Small intestine (tissue), 7 donors: Measurements from ENCODE around the gene TCERG1L. TPM values are rescaled to one million over a fixed set of nuclear protein-coding genes. Genes with fewer than 3 reads are reported as not detected.

Source experiments
- DNase-seq, 2 donors: peaks; one replicate each; pipeline versions ENCODE4 v3.0.0 to v3.0.0-alpha.2; 2013
- FAIRE-seq: peaks from 2 replicates; lab custom pipeline; 2012; peaks lifted over from hg19 to GRCh38; lab: Jason Lieb, UNC
- H3K27ac ChIP-seq, 3 donors: one replicate each; pipeline ENCODE4 v1.5.1; 2013; ENCODE audit warnings: low read length in 2 of 3, mild to moderate bottlenecking in 2 of 3, control low read depth in 1 of 3, inconsistent platforms in 1 of 3, low read depth in 1 of 3, moderate library complexity in 1 of 3
- H3K27me3 ChIP-seq, 3 donors: one replicate each; pipeline ENCODE4 v1.6.1; 2013; ENCODE audit warnings: low read length in 3 of 3, inconsistent platforms in 1 of 3; ENCODE audit not compliant: control insufficient read depth in 3 of 3, insufficient read depth in 3 of 3
- H3K36me3 ChIP-seq, 3 donors: one replicate each; pipeline ENCODE4 v1.6.1; 2013; ENCODE audit warnings: low read length in 3 of 3, inconsistent platforms in 1 of 3, low read depth in 1 of 3, mild to moderate bottlenecking in 1 of 3, moderate library complexity in 1 of 3; ENCODE audit not compliant: control insufficient read depth in 3 of 3, insufficient read depth in 2 of 3
- H3K4me1 ChIP-seq, 3 donors: one replicate each; pipeline ENCODE4 v1.6.1; 2013; ENCODE audit warnings: low read length in 2 of 3, inconsistent platforms in 1 of 3, low read depth in 1 of 3, mild to moderate bottlenecking in 1 of 3, moderate library complexity in 1 of 3; ENCODE audit not compliant: control insufficient read depth in 3 of 3, insufficient read depth in 2 of 3
- H3K4me3 ChIP-seq, 3 donors: one replicate each; pipeline ENCODE4 v1.5.1; 2013; ENCODE audit warnings: low read length in 3 of 3, control low read depth in 1 of 3, inconsistent platforms in 1 of 3, low read depth in 1 of 3, mild to moderate bottlenecking in 1 of 3, moderate library complexity in 1 of 3
- H3K9me3 ChIP-seq, 2 donors: one replicate each; pipeline ENCODE4 v1.6.1; 2013; ENCODE audit warnings: low read depth in 1 of 2, low read length in 1 of 2; ENCODE audit not compliant: control insufficient read depth in 2 of 2, insufficient read depth in 1 of 2
- WGBS, 3 donors: extraction: QIAGEN DNeasy Blood & Tissue Kit; methylation state at CpG; one replicate each; pipeline ENCODE4 v1.1.7; 2013; 5-methylcytosine and 5-hydroxymethylcytosine counted together
- polyA plus RNA-seq, 4 donors: library from polyadenylated mRNA; stranded (reverse) in 3 of 4; unstranded in 1 of 4; fragments of 200-250 nt in 3 of 4; fragments of 120-200 nt in 1 of 4; gene quantifications; one replicate each; pipeline versions ENCODE4 v1.2.1 to v1.2.3, GENCODE V29; 2013
- donor health status: healthy with polysubstance abuse.
- donor health status: control.
- donor health status: control.
- donor health status: Bipolar disorder and iron deficiency.
- donor health status: healthy.

TCERG1L gene
- polyA plus RNA-seq, 4 donors, result 0.04 to 0.12 TPM; not detected in 2

GRCh38 chr10:131230166-131230565 lies 81.4 kb downstream of the TCERG1L start:
- no peaks in the 10 kb centered on the region for H3K4me1 ChIP-seq
- FAIRE-seq, result no peak
- no peak for DNase-seq

GRCh38 chr10:131227163-131227740 lies 84.3 kb downstream of the TCERG1L start:
- no peak for DNase-seq
- no peak for FAIRE-seq

More at GRCh38 chr10:131230166-131230565, 81.4 kb downstream of the TCERG1L start:
- 83 to 85% (median 84%) methylated on average over 15 to 17 of the region's 17 CpGs for WGBS, 3 donors
- Histone ChIP-seq H3K27me3 (no peaks in the 10 kb centered on the region), H3K27ac (no peak overlapping the region), H3K4me3 (no peak overlapping the region), H3K9me3 (peaks cover 0 to 3% of the 10 kb centered on the region in 2 donors), H3K36me3 (no peaks in the 10 kb centered on the region)

DNA sequence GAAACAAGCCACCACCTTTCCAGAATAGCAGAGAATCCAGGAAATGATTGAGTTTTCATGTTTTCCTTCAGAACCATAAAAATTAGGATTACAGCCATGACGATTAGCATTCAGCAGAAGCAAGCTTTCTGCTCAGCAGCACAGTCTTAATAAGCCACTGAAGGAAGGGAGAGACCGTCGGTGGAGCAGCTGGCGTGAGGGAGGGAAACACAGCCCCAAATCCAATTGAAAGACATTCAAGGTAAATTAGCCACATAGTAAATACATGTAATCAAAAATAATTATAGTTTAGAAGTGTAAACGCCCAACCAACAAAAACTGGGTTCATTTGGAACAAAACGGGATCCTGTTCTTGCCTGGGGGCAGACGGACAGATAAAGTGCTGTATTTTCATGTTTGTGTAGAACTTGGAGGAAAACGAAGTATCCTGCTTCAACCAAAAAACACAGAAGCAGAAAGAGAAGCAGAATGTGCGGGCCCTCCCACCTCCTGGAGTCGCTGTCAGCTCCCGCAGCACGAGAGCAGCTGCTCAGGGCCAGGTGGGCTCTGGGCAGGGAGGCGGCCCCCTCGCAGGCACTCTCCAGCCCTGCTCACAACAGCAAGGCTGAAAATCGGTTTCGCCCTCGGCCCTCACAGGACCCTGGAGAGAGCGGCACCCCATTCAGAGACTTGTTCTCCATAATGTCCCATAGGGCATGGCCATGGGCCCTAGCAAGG lies 84.9 kb downstream of the TCERG1L start:
- Histone ChIP-seq H3K27ac (no peak overlapping the region), H3K9me3 (no peaks in the 10 kb centered on the region), H3K4me1 (no peaks in the 10 kb centered on the region), H3K36me3 (no peaks in the 10 kb centered on the region), H3K27me3 (no peaks in the 10 kb centered on the region), H3K4me3 (no peak overlapping the region)
- FAIRE-seq (no peak), DNase-seq (no peak)
- 75 to 81% (median 80%) methylated on average over 18 of the region's 18 CpGs for WGBS, 3 donors

More at GRCh38 chr10:131227163-131227740, 84.3 kb downstream of the TCERG1L start:
- Histone ChIP-seq H3K36me3 (no peaks in the 10 kb centered on the region), H3K4me1 (no peaks in the 10 kb centered on the region), H3K9me3 (no peaks in the 10 kb centered on the region), H3K4me3 (no peak overlapping the region), H3K27me3 (no peaks in the 10 kb centered on the region), H3K27ac (no peak overlapping the region)
- 93 to 95% (median 94%) methylated on average over 15 to 16 of the region's 16 CpGs for WGBS, 3 donors

- Histone ChIP-seq H3K27me3 (no peaks in the 10 kb centered on the region), H3K4me3 (no peak overlapping the region), H3K27ac (no peak overlapping the region), H3K4me1 (no peaks in the 10 kb centered on the region), H3K36me3 (no peaks in the 10 kb centered on the region), H3K9me3 (no peaks in the 10 kb centered on the region)
- DNase-seq (no peak), FAIRE-seq (no peak)
- 65 to 76% (median 73%) methylated on average over 8 of the region's 8 CpGs for WGBS, 3 donors
Measured at GRCh38 chr10:131224106-131224505, 87.4 kb downstream of the TCERG1L start.

GRCh38 chr10:131223422-131223821 lies 88.1 kb downstream of the TCERG1L start:
- H3K27ac ChIP-seq, result no peak overlapping the region
- no peak overlapping the region for H3K4me3 ChIP-seq
- FAIRE-seq (no peak), DNase-seq (no peak)
- H3K27me3 ChIP-seq, result no peaks in the 10 kb centered on the region
- no peaks in the 10 kb centered on the region for H3K36me3 ChIP-seq
- no peaks in the 10 kb centered on the region for H3K4me1 ChIP-seq
- WGBS, 3 donors, result 67 to 72% (median 72%) methylated on average over 4 of the region's 4 CpGs
- no peaks in the 10 kb centered on the region for H3K9me3 ChIP-seq

DNA sequence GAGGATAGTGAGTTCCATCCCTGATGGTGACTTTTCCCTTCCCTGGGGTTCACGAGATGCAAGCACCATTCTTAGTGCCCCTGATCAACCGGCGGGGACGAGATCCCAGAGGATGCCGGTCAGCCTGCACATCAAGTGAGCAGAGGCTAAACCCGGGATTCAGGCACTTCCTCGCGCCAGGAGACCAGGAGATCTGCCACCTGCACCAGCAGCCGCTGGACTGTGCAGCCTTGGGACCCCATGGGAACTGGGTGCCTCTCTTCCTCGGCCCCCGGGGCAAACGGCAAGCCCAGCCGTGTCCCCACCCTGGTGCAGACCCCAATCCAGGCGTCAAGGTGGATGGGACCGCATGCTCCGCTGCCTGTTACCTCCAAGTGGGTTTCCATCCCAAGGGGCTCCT lies 88.5 kb downstream of the TCERG1L start:
- H3K27ac ChIP-seq, result no peak overlapping the region
- H3K9me3 ChIP-seq, result no peaks in the 10 kb centered on the region
- no peak overlapping the region for H3K4me3 ChIP-seq
- FAIRE-seq (no peak), DNase-seq (no peak)
- no peaks in the 10 kb centered on the region for H3K36me3 ChIP-seq
- WGBS, 3 donors, result 88 to 90% (median 90%) methylated on average over 16 of the region's 16 CpGs
- no peaks in the 10 kb centered on the region for H3K4me1 ChIP-seq
- H3K27me3 ChIP-seq, result no peaks in the 10 kb centered on the region

GRCh38 chr10:131221632-131222277 lies 89.8 kb downstream of the TCERG1L start:
- Histone ChIP-seq H3K27me3 (no peaks in the 10 kb centered on the region), H3K36me3 (no peaks in the 10 kb centered on the region), H3K4me1 (no peaks in the 10 kb centered on the region), H3K4me3 (no peak overlapping the region), H3K9me3 (no peaks in the 10 kb centered on the region), H3K27ac (no peak overlapping the region)
- DNase-seq (no peak), FAIRE-seq (no peak)
- 82 to 89% (median 87%) methylated on average over 23 of the region's 23 CpGs for WGBS, 3 donors

GRCh38 chr10:131220601-131221171 lies 90.8 kb downstream of the TCERG1L start:
- no peaks in the 10 kb centered on the region for H3K36me3 ChIP-seq
- DNase-seq (no peak), FAIRE-seq (no peak)
- H3K4me3 ChIP-seq, result no peak overlapping the region
- H3K27me3 ChIP-seq, result no peaks in the 10 kb centered on the region
- no peaks in the 10 kb centered on the region for H3K4me1 ChIP-seq
- no peaks in the 10 kb centered on the region for H3K9me3 ChIP-seq
- 62 to 82% (median 66%) methylated on average over 7 to 11 of the region's 11 CpGs for WGBS, 3 donors
- H3K27ac ChIP-seq, result no peak overlapping the region
